UCSD-AML1 (cell line): ENCODE measurements around the gene SLC6A6.

ENCODE experiments used
- DNase-seq: peaks from one replicate; lab custom pipeline; 2025; ENCODE audit not compliant: unreplicated experiment; lab: John Stamatoyannopoulos, UW

The SLC6A6 gene

GRCh38 chr3:14451844-14452739, 49.7 kb downstream of the SLC6A6 start:
- DNase-seq = no peak

- DNase-seq = no peak
Observed at GRCh38 chr3:14452740-14453710, 50.6 kb downstream of the SLC6A6 start.

GRCh38 chr3:14453876-14454638, 51.7 kb downstream of the SLC6A6 start:
- DNase-seq = no peak

GRCh38 chr3:14454639-14455310, 52.4 kb downstream of the SLC6A6 start:
- no peak for DNase-seq

- DNase-seq = no peak
Observed at GRCh38 chr3:14455571-14456317, 53.3 kb downstream of the SLC6A6 start.

GRCh38 chr3:14456794-14457193, 54.4 kb downstream of the SLC6A6 start:
- DNase-seq = no peak

- no peak for DNase-seq
Observed at GRCh38 chr3:14457481-14457880, 55.1 kb downstream of the SLC6A6 start.

GRCh38 chr3:14457999-14458398, 55.6 kb downstream of the SLC6A6 start:
- no peak for DNase-seq

- no peak for DNase-seq
Observed at GRCh38 chr3:14458434-14459275, 56.2 kb downstream of the SLC6A6 start.

- no peak for DNase-seq
Observed at GRCh38 chr3:14459384-14459783, 57.0 kb downstream of the SLC6A6 start.

GRCh38 chr3:14459787-14460186, 57.4 kb downstream of the SLC6A6 start:
- no peak for DNase-seq

GRCh38 chr3:14460342-14461005, 58.1 kb downstream of the SLC6A6 start:
- DNase-seq = peak; percentile 23

- no peak for DNase-seq
Observed at GRCh38 chr3:14461006-14461747, 58.8 kb downstream of the SLC6A6 start.

- DNase-seq = peak; percentile 72
Observed at GRCh38 chr3:14461748-14462324, 59.4 kb downstream of the SLC6A6 start.

- DNase-seq = no peak
Observed at GRCh38 chr3:14462738-14463137, 60.3 kb downstream of the SLC6A6 start.

- DNase-seq = no peak
Observed at GRCh38 chr3:14463330-14464140, 61.1 kb downstream of the SLC6A6 start.

- no peak for DNase-seq
Observed at GRCh38 chr3:14464141-14464465, 61.7 kb downstream of the SLC6A6 start.
